ENCODE data around the gene OSM. TPM values are rescaled to one million over a fixed set of nuclear protein-coding genes. Genes with fewer than 3 reads are reported as not detected.

OSM gene
- total and polyA plus RNA-seq, 2 experiments from 2014 or later = not detected

DNA sequence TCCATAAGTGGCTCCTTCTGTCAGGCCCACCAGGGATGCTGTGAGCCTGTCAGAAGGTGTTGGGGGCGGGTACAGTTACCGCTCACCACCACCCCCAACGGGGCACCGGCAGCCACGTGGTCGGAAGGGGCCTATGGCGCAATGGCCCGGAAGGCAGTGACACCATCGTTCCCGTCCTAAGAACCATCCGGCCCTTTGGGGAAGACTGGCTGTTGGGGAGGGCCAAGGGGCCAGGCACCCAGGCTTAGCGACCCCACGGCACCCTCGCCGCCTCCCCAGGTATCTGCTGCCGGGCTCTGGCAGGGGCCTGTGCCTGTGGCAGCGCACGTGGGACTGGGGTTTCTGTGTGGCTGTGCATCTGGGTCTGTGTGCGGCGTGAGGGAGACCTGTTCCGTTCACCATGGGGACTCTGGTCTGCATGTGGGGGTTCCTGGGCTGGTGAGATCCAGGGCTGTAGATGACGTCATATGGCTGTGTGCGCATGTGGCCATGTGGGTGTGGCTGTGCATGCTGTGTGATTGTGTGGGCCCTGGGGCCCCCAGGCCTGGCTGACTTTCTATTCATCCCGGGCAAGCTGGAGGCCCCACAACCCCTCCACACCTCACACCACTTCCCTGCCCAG lies 717 bp downstream of the OSM start:
- Histone ChIP-seq H3K27ac (no peak overlapping the region), H3K9me2 (ENCODE audit: insufficient read depth) (no peaks in the 10 kb centered on the region), H3K36me3 (ENCODE audit: low read depth) (no peaks in the 10 kb centered on the region), H3F3A (ENCODE audit: insufficient read depth) (no peaks in the 10 kb centered on the region), H3K4me2 (ENCODE audit: unreplicated experiment) (no peak overlapping the region), H3K9me3 (ENCODE audit: low read depth) (no peaks in the 10 kb centered on the region), H3K79me2 (ENCODE audit: insufficient read depth) (no peaks in the 10 kb centered on the region), H2AFZ (no peak overlapping the region), H3K4me1 (ENCODE audit: insufficient read depth) (peaks cover 4% of the 10 kb centered on the region; the same call in 1 of the 2 replicates), H3K4me3 (no peak overlapping the region), H3K27me3 (replicated peaks; ENCODE audit: insufficient read depth) (no peaks in the 10 kb centered on the region), H4K20me1 (ENCODE audit: insufficient read depth) (no peaks in the 10 kb centered on the region), H3K9ac (no peak overlapping the region)
- in situ Hi-C loops (cut with MboI) = no loop called here
- 79 to 81% methylated on average over 23 to 24 of the region's 24 CpGs for WGBS, 2 experiments (ENCODE audit: low coverage in 1 of 2, low lambda C conversion rate in 2 of 2, missing lambda C conversion rate in 2 of 2)
- peak; percentile 46 for DNase-seq
- TF ChIP-seq EZH2 (IDR thresholded peaks at IDR 0.05; ENCODE audit: insufficient read depth, poor library complexity, severe bottlenecking) (no peak), EZH2phosphoT487 (IDR thresholded peaks at IDR 0.05; ENCODE audit: insufficient read depth, low read depth) (no peak)

DNA sequence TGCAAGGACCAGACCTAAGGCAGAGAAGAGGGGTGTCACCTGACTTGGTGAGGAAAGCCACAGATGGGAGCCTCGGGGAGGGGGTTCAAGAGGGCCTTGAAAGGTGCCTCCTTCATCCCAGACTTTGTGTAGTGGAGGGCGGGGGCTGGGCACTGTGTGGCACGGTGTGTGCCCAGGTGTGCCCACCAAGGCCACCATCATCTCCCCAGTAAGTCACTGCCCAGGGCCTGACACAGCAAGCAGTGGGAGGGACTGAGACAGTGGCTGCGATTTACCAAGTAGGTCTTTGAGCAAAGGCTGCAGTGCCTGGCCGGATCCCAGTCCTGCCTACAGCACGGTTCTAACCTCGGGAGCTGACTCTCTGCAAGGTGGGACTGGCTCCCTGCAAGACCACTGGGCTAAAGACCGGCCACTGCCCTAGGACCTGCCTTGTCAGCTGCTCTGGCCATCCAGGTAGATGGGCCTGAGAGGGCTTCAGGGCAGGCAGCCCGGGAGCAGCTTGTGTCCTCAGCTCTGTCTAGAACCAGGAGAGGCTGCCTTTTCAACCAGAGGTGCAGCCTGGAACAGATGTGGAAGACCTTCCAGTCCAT lies 1.4 kb downstream of the OSM start:
- in situ Hi-C loops (cut with MboI) = no loop called here
- 75 to 78% methylated on average over 9 of the region's 9 CpGs for WGBS, 2 experiments (ENCODE audit: low coverage in 1 of 2, low lambda C conversion rate in 2 of 2, missing lambda C conversion rate in 2 of 2)

DNA sequence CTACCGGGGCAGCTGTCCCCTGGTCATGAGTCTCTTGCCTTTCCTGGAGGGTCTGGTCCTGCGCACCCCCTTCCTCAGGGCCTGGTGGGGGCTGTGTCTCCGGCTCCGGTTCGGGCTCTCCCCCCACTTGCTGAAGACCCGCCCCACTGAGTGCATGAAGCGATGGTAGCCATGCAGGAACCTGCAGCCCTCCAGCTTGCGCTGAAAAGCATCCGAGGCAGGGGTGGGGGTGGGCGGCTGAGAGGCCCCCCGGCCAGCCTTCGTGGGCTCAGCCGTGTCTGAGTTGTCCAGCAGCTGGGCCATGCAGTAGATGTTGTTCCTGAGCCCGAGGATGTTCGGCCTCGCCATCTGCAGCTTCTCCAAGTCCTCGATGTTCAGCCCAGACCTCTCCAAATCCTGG lies 2.8 kb downstream of the OSM start:
- Histone ChIP-seq H2AFZ (no peak overlapping the region), H3K4me1 (ENCODE audit: insufficient read depth) (peaks cover 4% of the 10 kb centered on the region; the same call in 1 of the 2 replicates), H4K20me1 (ENCODE audit: insufficient read depth) (no peaks in the 10 kb centered on the region), H3K36me3 (ENCODE audit: low read depth) (no peaks in the 10 kb centered on the region), H3K27me3 (replicated peaks; ENCODE audit: insufficient read depth) (no peaks in the 10 kb centered on the region), H3K9me2 (ENCODE audit: insufficient read depth) (no peaks in the 10 kb centered on the region), H3K9ac (no peak overlapping the region), H3F3A (ENCODE audit: insufficient read depth) (no peaks in the 10 kb centered on the region), H3K4me3 (no peak overlapping the region), H3K79me2 (ENCODE audit: insufficient read depth) (no peaks in the 10 kb centered on the region), H3K9me3 (ENCODE audit: low read depth) (no peaks in the 10 kb centered on the region), H3K27ac (no peak overlapping the region), H3K4me2 (ENCODE audit: unreplicated experiment) (no peak overlapping the region)
- 95 to 96% methylated on average over 17 of the region's 17 CpGs for WGBS, 2 experiments (ENCODE audit: low coverage in 1 of 2, low lambda C conversion rate in 2 of 2, missing lambda C conversion rate in 2 of 2)
- no peak for TF ChIP-seq EZH2phosphoT487 (IDR thresholded peaks at IDR 0.05; ENCODE audit: insufficient read depth, low read depth)
- TF ChIP-seq EZH2 (IDR thresholded peaks at IDR 0.05; ENCODE audit: insufficient read depth, poor library complexity, severe bottlenecking) = no peak
- in situ Hi-C loops (cut with MboI) = no loop called here
- DNase-seq = no peak

More for the DNA sequence above, 1.4 kb downstream of the OSM start:
- Histone ChIP-seq H3K4me2 (ENCODE audit: unreplicated experiment) (no peak overlapping the region), H3K27ac (no peak overlapping the region), H3K36me3 (ENCODE audit: low read depth) (no peaks in the 10 kb centered on the region), H4K20me1 (ENCODE audit: insufficient read depth) (no peaks in the 10 kb centered on the region), H3K4me1 (ENCODE audit: insufficient read depth) (peaks cover 4% of the 10 kb centered on the region; the same call in 1 of the 2 replicates), H3K9me3 (ENCODE audit: low read depth) (no peaks in the 10 kb centered on the region), H3K9ac (no peak overlapping the region), H3K4me3 (no peak overlapping the region), H3F3A (ENCODE audit: insufficient read depth) (no peaks in the 10 kb centered on the region), H2AFZ (no peak overlapping the region), H3K79me2 (ENCODE audit: insufficient read depth) (no peaks in the 10 kb centered on the region), H3K9me2 (ENCODE audit: insufficient read depth) (no peaks in the 10 kb centered on the region), H3K27me3 (replicated peaks; ENCODE audit: insufficient read depth) (no peaks in the 10 kb centered on the region)
- TF ChIP-seq EZH2 (IDR thresholded peaks at IDR 0.05; ENCODE audit: insufficient read depth, poor library complexity, severe bottlenecking) = no peak
- no peak for DNase-seq

DNA sequence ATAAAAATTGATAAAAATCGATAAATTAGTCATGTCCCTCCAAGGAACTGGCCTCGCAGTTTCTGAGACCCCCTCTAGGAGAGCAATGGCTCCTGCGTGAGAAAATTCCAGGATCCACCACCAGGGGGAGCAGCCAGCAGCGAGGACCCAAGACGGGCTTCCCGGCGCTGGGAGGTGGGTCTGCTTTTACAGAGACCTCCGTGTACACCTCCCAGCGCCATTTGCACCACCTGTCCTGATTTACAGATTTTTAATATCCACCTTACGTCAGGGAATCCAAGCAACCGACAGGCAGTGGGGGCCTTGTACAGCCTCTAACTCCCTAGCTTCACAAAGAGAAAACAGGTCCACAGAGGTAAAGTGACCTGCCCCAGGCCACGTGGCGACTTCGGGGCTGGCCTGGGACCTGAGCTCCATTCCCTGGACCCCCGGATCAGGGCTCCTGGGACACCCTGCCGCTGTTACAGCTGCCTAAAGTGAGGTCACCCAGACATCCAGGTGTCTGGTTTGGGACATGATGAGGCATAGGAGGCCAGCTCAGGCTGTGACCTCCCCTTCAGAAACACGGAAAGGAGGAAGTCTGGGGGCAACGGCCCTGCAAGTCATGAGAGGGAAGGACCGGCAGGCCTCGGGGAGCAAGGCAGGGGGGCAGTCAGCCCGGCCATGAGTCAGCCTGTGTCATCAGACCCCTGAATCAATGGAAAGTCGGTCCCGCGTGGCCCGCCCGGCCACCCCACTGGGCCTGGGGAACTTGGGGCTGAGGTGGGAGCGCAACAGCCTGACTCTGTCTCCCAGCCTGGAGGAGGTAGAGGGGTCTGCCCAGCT lies 3.5 kb downstream of the OSM start:
- H3K9ac ChIP-seq = peak overlapping the region; percentile 11; the same call in 1 of the 2 replicates
- DNase-seq = peak; percentile 68

More for the DNA sequence above, 3.5 kb downstream of the OSM start:
- in situ Hi-C loops (cut with MboI) = no loop called here
- Histone ChIP-seq H3K36me3 (ENCODE audit: low read depth) (no peaks in the 10 kb centered on the region), H3K27me3 (replicated peaks; ENCODE audit: insufficient read depth) (no peaks in the 10 kb centered on the region), H3K4me3 (peak overlapping the region; percentile 32; the same call in 1 of the 2 replicates), H2AFZ (peak overlapping the region; percentile 60), H4K20me1 (ENCODE audit: insufficient read depth) (no peaks in the 10 kb centered on the region), H3K79me2 (ENCODE audit: insufficient read depth) (no peaks in the 10 kb centered on the region), H3K4me2 (ENCODE audit: unreplicated experiment) (peak overlapping the region; percentile 33), H3K4me1 (ENCODE audit: insufficient read depth) (peaks cover 4% of the 10 kb centered on the region; the same call in 1 of the 2 replicates), H3K27ac (no peak overlapping the region), H3K9me2 (ENCODE audit: insufficient read depth) (no peaks in the 10 kb centered on the region), H3K9me3 (ENCODE audit: low read depth) (no peaks in the 10 kb centered on the region), H3F3A (ENCODE audit: insufficient read depth) (no peaks in the 10 kb centered on the region)
- WGBS, 2 experiments (ENCODE audit: low coverage in 1 of 2, low lambda C conversion rate in 2 of 2, missing lambda C conversion rate in 2 of 2) = 23 to 26% methylated on average over 27 of the region's 27 CpGs
- TF ChIP-seq EZH2phosphoT487 (IDR thresholded peaks at IDR 0.05; ENCODE audit: insufficient read depth, low read depth) (no peak), EZH2 (IDR thresholded peaks at IDR 0.05; ENCODE audit: insufficient read depth, poor library complexity, severe bottlenecking) (no peak)
